HG03060 (cell line): ENCODE data around the gene ISYNA1.

Experiments
- ATAC-seq: cut with Tn5 transposase; IDR thresholded peaks from one replicate; pipeline ENCODE4 v1.9.1; 2021; ENCODE audit warnings: low read depth, moderate number of reproducible peaks; ENCODE audit not compliant: unreplicated experiment

The ISYNA1 gene

DNA sequence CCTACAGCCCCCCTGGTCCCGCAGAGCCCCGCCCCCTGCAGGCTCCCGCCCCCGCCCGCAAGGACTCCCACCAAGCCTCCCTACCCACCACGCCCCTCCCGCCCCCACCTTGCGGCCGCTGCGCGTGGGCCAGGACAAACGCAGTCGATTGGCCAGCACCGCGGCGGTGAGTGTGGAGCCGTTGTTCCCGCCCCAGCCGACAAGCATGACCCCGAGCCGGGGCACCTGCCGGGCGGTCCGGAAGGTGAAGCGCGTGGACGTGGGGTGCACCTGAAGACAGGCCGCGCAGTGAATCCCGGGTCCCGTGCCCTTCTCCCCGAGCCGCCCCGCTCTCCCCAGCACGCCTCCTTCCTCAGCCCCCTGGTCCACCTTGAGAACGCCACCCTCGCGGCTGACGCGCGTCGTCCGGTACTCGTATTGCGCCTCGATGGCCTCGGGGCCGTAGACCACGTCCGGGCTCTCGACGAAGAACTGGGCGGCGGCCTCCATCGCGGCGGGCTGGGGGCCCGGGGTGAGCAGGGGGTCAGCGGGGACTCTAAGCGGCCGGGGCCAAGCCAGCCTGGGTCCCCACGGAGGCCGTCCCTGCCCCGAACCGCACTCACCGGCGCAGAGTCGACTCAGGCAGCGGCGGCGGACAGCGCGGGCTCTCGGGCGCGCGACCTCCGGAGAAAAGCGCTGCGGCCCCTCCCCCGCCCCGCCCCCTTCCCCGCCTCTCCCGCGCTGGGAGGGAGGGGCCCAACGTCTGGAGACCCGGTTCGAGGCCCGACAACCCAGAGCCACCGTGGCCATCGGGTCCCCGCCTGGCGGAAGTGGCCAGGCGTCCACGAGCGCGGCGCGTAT lies at the start of gene ISYNA1:
TSS of gene ISYNA1 (minus strand) at position 643 of the 840 bp plus-strand sequence. CDS start at position 489, 154 bp downstream.
- ATAC-seq: no peak

DNA sequence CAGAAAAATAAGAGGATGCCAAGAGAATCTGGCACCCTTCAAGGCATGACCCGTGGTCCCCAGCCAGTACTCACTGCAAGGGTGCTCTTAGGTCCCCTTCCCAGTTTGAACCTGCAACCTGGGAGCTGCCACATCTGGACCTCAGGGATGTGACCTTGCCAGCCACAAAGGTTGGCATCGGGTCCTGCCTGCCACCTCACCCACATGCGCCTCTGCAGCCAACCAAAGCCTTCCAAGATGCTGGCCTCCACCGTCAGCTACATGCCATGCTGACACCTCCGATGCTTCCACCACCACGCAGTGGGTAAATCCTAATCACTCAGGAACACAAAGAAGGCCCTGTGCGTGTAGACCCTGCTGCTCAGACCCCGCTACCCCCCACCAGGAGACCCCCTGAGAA lies 48.8 kb upstream of the ISYNA1 start:
- ATAC-seq: no peak

GRCh38 chr19:18484992-18485391 lies 47.1 kb upstream of the ISYNA1 start:
- no peak for ATAC-seq

DNA sequence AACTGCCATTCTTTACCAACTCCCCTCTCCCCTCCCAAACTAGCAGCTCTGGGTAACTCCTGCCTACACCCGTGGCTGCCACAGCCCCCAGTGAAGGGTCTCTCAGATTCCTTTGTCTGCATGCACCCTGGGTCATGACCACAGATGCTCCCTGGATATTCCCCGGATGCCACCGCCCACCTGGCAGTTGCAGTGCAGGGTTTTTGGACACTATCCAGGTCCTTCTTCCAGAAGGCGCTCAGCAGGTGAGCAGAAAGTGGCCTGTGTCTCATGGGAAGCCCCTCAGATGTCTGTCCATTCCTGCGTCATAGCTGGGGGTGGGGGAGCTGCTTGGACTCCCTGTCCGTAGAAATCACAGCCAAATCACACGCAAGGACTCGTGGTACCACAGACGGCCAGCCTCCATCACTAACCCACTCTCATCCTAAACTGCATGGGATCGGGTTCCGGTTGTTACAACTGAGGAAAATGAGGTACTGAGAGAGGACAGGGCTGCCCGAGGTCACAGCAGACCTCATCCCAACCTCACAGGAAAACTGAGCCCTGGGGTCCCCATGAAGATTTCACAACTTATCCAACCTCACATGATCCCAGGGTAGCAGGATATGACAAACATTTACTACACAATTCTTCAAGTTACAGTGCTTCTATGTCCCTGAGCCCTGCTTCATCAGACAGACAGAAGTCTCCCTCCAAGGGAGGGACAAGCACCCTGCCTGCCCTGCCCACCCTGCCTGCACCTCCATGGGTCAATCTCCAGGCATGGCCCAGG lies 45.4 kb upstream of the ISYNA1 start:
- no peak for ATAC-seq

DNA sequence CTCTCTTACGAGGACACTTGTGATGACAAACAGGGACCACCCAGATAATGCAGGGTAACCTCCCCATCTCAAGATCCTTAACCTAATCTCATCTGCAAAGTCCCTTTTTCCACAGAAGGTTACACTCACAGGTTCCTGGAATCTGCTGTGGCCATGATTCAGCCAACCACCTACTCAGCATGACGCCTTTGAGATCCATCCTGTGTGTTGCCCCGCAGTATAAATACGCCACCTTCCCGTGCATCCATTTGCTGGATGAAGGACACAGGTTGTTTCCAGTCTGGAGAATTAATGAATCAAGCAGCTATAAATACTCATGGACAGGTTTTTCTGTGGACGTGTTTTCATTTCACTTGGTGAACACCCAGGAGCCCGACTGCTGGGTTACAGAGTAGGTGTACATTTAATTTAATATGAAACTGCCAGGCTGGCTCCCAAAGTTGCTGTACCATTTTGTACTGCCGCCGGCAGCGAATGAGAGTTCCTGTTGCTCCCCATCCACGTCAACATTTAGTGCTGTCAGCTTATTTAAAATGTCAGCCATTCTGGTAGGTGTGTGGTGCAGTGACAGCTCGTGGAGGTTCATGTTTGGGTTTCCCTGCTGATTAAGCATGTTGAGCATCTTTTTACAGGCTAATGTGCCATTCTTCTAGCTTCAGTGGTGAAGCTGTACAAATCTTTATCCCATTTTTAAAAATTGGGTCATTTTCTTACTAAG lies 43.7 kb upstream of the ISYNA1 start:
- ATAC-seq: no peak

DNA sequence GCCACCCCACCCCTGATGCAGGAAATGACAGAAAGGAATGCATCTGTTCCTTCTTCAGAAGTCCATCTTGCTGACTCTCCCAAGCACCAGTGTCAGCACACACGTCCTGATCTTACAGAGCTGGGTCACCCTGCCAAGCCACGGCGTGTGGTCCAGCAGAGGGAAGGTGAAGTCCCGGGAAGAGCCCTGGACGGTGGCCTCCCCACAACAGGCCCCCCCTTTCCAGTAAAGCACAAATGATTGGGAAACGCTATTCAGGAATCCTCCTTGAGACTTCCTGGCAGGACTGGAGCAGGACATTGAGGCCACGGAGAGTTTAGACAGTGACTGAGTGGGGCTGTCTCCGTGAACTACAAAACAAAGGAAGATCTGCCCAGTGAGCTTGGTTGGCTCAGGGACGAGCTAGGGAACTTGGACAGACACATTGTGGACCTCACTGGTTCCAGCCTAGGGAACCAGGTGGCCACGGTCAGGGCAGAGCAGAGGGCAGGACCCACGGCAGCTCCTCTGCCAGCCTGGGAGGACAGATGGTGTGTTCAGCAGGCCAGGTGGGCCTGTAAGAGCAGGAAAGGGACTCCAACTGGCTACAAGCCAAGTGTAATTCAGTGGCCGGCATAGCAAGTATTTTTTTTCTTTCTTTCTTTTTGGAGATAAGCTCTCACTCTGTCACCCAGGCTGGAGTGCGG lies 42.2 kb upstream of the ISYNA1 start:
- ATAC-seq: no peak

DNA sequence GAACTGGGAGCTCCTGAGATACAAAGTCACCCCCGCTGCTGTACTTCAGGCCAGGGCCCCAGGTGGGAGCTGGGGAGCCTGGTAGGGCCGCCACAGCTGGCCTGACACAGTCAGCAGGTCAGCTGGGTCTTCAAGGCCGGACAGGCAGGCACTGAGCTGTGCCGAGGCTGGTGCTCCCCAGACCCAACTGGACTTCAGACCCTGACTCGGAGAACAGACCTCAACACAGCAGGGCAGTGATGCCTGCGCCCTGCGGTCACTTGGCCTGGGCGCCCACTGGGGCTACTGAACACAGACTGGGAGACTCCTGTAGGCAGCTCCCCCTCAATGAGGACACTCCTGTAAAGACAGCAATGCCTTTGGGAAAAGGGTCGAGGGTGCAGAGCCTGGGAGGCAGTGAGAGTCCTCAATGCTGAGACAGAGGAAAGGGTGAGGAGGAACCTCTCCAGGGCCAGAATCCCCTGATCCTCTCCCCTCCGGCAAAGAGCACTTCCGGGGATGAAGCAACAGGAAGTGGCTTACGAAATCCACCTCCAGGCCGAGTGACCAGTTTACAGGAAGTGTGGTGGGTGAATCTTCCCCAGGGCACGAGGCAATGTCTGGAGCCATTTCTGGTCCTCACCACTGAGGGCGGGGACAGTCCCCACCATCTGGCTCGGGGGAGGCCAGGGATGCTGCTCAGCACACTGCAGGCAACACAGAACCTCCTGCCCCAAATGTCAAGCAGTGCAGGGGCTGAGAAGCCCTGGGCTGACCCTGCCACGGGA lies 40.8 kb upstream of the ISYNA1 start:
- no peak for ATAC-seq

DNA sequence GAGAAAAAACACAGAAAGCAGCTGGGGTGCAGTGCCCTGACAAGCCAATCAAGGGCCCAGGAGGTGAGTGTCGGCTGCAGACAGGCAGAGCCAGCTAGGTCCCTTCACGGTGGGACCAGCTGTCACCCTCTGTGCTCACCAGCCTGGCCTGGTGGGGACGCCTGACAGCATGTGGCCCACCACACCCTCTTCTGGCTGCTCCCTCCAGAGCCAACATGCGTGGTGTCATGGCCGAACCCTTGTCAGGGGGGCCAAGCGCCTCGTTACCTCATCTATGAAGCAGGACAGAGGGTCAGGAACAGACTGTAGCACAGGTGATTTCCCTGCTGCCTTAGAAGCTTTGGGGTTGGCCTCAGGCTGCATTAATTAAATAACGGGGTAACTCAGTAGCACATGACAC lies 40.0 kb upstream of the ISYNA1 start:
- no peak for ATAC-seq

GRCh38 chr19:18477042-18477779 lies 39.3 kb upstream of the ISYNA1 start:
- no peak for ATAC-seq

DNA sequence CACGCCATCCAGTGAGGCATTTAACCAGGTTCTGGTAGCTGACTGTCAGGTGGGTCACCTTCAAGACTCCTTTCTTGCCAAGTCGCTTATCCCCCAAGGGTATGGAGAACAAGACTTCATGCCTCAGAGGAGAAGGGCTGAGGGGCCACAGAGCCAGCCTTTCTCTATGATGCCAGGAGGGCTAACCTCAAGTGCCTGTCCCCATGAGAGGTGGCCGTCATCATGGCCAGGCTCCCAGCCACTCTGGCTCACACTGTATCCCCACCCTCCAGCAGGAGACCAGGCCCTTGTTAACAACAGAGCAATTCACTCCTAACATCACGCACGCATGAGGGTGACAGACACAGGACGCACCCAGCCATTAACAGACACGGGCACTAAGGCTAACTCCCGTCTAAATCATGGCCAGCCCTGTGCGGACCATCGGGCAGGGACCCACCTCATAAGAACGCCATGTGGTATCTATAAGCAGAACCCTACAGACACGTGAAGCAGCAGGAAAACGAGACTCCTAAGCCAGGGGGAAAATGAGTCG lies 38.6 kb upstream of the ISYNA1 start:
- ATAC-seq: no peak

- ATAC-seq: no peak
Measured at GRCh38 chr19:18475762-18476331, 37.9 kb upstream of the ISYNA1 start.

- ATAC-seq: no peak
Measured at GRCh38 chr19:18475004-18475453, 37.1 kb upstream of the ISYNA1 start.

DNA sequence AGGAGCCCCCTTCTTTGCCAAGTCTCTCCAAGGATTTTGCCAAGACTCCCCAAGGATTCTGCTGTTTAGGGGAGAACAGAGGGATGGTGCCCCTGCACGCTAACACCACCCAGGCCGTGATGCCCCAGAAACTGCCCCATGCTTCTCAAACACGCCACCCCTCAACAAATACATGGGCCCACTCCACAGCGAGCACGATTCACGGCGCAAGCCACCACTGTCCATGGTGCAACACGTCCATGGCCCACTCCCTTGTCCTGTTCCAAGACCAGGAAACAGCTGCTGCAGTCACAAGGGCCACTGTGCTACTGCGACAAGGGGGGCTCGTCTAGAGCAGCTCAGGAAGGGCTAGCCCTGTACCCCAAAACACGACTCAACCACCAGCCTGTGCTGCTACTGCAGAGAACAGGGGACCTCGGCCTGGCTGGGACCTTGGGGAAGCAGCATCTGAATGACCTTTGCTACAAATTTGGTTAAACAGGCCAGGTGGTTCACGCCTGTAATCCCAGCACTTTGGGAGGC lies 36.5 kb upstream of the ISYNA1 start:
- ATAC-seq: no peak

DNA sequence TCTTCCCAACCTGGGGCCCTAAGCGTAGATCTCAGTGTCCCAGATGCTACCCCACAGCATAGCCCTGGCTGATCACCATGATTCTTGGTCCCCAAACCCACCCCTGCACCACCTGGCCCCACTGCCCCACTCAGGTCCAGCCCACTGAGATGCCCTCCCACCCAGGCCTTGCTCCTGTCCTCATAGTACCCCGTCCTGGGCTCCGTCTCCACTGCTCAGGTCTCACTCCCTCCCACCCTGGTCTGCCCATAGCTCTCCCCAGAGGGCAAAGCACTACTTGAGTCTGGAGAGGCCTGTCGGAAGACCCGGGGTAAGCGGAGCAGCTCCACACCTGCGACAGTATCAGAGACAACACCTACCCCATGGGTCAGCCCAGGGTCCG lies 35.8 kb upstream of the ISYNA1 start:
- no peak for ATAC-seq

- ATAC-seq: no peak
Measured at GRCh38 chr19:18473003-18473705, 35.2 kb upstream of the ISYNA1 start.

- ATAC-seq: no peak
Measured at GRCh38 chr19:18470787-18471186, 32.9 kb upstream of the ISYNA1 start.

- no peak for ATAC-seq
Measured at GRCh38 chr19:18469069-18469846, 31.3 kb upstream of the ISYNA1 start.
